HG02571 (cell line): ENCODE results near the gene GAS2L1.

Source experiments
- ATAC-seq: cut with Tn5 transposase; IDR thresholded peaks from one replicate; pipeline ENCODE4 v1.9.1; 2021; ENCODE audit warnings: mild to moderate bottlenecking, moderate library complexity; ENCODE audit not compliant: unreplicated experiment

Gene GAS2L1

DNA sequence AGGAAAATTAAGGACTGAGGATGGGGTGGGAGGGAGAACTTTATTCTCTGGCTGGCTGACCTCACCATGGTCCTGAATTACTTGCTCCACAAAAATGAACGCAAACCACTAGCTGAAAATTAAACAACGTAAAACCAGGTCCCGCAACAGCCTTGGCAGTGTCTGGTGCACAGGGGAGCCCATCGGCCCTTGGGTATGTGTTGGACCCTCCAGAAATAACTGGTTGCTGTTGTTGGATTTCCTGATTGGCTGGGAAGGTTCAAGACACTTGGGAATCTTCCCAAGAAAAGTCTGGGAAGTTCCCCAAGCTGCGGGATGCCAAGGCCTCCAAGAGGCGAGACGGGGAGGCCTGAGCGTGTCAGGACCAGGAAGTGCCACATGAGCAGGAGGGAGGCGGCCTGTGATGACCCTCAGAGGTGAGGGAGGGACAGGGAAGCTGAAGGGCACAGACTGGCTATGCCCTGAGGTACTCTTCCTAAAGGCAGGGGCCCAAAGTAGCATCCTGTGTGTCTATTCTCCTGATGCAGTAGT is 19.4 kb downstream of the GAS2L1 start:
- no peak for ATAC-seq

DNA sequence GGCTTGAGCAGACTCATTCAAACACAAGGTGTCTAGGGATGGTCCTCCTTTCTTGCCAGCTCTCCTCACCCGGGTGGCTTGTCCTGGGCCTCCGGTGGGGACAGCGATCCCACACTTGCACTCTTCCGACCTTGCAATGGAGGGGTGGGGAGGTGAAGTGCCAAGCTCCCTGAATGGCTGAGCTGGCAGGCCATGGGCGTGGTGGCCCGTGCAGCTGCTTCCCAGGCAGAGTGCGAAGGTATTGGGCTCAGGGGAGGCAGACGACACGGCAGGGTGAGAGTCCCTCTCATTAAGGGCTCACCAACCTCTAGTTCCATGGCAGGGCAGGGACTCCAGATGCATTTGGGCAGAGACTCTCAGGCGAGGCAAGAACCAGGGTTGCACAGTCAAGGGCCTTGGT is 20.0 kb downstream of the GAS2L1 start:
- ATAC-seq, result no peak

- ATAC-seq, result no peak
Measured at GRCh38 chr22:29327089-29327764, 20.8 kb downstream of the GAS2L1 start.

GRCh38 chr22:29328055-29328454 is 21.6 kb downstream of the GAS2L1 start:
- ATAC-seq, result no peak

DNA sequence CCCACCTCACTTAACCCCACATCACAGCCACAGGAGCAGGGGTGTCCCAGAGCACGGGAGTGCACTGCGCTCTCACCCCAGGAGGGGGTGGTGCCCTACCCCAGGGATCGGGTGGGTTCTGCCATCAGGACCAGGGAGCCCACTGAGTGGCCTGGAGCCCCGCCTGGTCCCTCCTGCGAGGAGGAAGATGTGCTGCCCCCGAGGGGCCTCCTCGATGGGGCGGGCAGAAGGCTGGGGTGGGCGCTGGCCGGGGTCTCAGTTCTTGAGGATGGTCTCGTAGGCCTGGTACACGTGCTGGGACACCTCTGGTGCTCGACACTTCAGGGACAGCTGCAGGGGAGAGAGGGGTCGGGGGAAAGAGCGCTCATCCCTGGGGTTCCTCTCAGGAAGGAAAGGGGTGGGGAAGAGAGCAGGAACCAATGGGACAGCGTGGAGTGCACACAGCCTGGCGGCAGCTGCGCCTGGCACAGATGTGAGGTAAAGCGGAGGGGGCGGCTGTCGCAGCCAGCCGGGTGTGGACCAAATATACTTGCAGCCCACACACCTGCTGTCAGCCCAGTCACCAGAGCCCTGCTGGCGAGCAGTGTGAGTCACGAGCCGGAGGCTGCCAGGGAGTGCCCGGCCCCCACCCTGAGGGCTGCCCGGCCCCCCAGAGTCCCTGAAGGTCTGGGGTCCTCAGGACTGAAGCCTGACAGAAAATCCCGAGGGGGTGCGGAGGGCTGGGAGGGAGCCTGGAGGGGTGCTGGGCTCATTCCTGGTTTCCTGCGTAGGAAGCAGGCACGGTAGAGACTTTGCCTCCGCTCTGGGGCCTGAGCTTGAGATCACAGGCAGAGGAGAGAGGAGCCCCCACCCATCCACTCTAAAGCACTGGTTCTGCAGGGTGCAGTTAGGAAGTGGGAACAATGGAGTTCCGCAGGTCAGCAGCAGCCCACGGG is 22.4 kb downstream of the GAS2L1 start:
- no peak for ATAC-seq

DNA sequence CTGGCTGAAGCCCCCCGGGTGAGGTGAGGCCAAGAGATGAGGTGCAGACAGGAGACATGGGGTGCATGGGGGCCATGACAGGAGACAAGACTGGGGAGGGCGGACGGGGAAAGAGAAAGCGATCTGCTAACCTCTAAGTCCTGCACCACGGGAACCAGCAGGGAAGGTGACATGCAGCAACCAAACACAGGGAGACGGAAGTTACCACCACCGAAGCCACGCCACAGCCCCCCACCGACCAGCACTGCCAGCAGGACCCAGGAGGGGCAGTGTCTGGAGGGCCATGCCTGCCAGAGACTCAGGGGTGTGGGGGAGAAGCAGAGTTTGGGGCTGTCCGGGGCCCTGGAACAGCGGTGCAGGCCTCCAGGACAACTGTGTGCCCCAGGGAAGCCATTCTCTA is 23.1 kb downstream of the GAS2L1 start:
- ATAC-seq, result no peak

DNA sequence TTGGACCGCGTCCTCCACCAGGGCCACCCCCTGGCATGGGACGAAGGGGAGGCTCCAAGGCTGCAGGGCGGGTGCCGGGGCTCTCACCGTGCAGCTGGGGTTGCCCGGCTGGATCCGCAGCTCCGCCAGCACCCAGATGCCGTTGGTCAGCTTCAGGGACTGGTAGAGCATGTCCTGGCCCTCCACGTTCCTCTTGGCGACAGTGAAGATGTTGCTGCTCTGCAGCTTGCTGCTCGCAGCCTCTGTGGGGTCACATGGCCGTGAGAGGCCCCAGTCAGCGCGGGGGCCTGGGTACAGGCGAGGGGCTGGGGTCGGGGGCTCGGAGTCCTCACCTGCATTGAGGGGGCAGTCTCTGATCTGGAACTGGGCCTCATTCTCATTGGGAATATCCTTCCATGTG is 23.8 kb downstream of the GAS2L1 start:
- ATAC-seq, result no peak

DNA sequence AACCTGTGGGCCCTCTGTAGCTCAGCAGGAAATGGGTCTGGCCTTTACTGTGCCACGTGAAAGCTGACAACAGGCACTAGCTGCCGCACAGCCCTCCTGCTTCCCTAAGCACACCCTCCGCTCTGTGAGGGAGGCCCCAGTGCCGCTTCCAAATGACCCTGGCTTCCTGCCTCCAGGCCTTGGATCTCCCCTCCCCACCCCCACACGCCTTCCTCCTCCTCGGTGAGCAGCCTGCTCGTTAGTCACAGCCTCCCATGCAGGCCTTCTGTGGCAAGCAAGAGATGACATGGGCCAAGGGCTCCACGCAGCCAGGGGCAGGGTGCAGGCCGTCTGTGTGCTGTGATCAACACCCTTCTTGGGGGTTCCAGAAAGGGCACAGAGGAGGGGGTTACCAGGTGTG is 24.3 kb downstream of the GAS2L1 start:
- no peak for ATAC-seq

- no peak for ATAC-seq
Measured at GRCh38 chr22:29331213-29331612, 24.8 kb downstream of the GAS2L1 start.

- no peak for ATAC-seq
Measured at GRCh38 chr22:29331658-29332300, 25.3 kb downstream of the GAS2L1 start.

DNA sequence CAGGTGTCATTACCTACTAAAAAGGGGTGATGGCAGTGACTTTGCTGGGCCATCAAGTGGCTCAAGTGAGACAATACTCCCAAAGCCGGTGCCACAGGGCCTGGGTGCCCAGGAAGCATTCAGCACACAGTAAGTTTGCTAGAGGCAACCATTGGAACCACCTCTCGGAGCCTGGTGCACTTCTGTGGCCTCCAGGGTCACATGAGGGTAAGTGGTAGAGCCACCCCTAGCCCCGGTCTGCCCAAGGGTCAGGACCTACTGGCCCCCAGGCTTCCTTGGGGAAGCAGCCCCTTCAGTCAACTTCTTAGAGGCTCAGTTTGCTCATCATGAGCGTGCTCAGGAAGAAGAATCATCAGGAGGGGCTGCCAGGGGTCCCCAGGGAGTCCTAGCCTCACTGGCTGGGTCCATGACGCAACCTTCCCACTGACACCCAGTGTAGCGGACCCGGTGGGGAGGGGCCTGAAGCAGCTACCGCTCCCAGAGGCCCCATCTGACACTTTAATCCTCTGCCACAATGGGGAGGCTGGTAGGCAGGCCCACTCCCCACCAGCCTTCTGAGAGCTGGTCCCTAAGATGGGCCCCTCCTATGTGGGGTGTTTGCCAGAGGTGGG is 26.5 kb downstream of the GAS2L1 start:
- no peak for ATAC-seq

GRCh38 chr22:29334148-29334547 is 27.7 kb downstream of the GAS2L1 start:
- ATAC-seq, result no peak

- ATAC-seq, result no peak
Measured at GRCh38 chr22:29334696-29335344, 28.4 kb downstream of the GAS2L1 start.

GRCh38 chr22:29335656-29336055 is 29.2 kb downstream of the GAS2L1 start:
- no peak for ATAC-seq

DNA sequence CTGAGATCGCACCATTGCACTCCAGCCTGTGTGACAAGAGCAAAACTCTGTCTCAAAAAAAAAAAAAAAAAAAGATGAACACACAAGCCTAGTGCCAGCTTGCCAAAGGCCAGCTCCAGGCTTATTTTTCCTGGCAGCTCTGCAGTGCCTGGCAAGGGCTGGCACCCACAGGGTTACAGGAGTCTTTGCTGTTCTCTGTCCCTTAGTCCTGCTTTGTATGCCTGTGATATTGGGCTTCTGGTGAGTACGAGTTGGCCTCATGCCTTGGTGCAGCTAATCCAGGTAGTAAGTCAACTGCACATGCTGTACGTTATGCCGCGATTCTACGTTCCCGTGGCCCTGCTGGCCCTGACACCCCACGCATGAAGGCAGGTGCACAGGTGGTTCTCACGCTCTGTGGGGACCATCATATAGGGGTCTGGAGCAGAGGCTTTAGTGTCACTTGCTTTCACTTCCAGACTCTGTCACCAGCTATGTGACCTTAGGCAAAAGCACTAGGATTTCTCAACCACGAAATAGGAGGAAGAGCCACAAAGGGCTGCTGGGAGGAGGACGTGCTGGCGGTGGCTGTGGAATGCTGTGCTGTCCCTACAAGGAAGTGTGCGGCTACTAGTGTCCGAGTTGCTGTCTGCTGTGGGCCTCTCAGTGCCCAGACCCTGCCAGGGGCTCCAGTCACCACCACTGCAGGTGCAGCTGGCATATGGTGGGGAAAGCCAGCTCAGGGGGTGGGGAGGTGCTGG is 30.5 kb downstream of the GAS2L1 start:
- no peak for ATAC-seq

- no peak for ATAC-seq
Measured at GRCh38 chr22:29337631-29338284, 31.3 kb downstream of the GAS2L1 start.

GRCh38 chr22:29338398-29338797 is 31.9 kb downstream of the GAS2L1 start:
- ATAC-seq, result no peak

- ATAC-seq, result no peak
Measured at GRCh38 chr22:29339381-29340235, 33.2 kb downstream of the GAS2L1 start.
